WTC11 (cell line): ENCODE measurements around the gene ZMIZ1.

Experiments used
- TEAD4 ChIP-seq: sonication (generic); formaldehyde crosslinking; IDR thresholded peaks from 2 replicates; pipeline ENCODE4 v1.8.0; 2022; ENCODE audit warnings: mild to moderate bottlenecking, missing genetic modification reagents
- ZNF138 ChIP-seq: sonication (generic); formaldehyde crosslinking; conservative IDR thresholded peaks from 2 replicates; pipeline ENCODE4 v1.8.1; 2022; ENCODE audit warnings: mild to moderate bottlenecking, moderate library complexity, missing genetic modification reagents
- TF ChIP-seq, protein P1 (sequence below): sonication (generic); formaldehyde crosslinking; conservative IDR thresholded peaks from 2 replicates; pipeline ENCODE4 v1.8.1; 2023; ENCODE audit warnings: mild to moderate bottlenecking, low read depth, missing genetic modification reagents, moderate library complexity

DNA sequence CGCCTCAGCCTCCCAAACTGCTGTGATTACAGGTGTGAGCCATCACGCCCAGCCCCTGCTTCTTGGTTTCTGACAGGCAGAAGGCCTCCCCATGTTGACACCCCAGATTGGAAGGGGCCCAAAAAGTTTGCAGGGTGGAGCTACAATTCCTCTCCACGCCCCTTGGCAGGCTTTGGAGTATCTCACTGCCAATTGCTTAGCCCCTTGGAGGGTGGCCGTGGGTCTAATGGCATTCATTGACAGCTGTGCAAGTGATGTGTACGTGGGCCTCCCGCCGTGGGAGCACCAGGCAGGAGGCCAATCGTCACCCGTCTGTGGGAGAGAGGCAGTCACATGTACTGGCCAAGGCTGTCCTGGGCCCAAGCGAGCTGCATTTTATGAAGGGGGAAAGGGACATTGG lies 204.8 kb downstream of the ZMIZ1 start:
- TF ChIP-seq TEAD4 (CRISPR knock-in tag) (no peak), ZNF138 (no peak)
- TF ChIP-seq, protein P1, sequence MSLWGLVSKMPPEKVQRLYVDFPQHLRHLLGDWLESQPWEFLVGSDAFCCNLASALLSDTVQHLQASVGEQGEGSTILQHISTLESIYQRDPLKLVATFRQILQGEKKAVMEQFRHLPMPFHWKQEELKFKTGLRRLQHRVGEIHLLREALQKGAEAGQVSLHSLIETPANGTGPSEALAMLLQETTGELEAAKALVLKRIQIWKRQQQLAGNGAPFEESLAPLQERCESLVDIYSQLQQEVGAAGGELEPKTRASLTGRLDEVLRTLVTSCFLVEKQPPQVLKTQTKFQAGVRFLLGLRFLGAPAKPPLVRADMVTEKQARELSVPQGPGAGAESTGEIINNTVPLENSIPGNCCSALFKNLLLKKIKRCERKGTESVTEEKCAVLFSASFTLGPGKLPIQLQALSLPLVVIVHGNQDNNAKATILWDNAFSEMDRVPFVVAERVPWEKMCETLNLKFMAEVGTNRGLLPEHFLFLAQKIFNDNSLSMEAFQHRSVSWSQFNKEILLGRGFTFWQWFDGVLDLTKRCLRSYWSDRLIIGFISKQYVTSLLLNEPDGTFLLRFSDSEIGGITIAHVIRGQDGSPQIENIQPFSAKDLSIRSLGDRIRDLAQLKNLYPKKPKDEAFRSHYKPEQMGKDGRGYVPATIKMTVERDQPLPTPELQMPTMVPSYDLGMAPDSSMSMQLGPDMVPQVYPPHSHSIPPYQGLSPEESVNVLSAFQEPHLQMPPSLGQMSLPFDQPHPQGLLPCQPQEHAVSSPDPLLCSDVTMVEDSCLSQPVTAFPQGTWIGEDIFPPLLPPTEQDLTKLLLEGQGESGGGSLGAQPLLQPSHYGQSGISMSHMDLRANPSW (CRISPR knock-in tag) = no peak
